Common myeloid progenitor, CD34-positive (primary cell): ENCODE measurements around the gene KITLG.

ENCODE experiments used
- CTCF ChIA-PET: fragments of 350-600 bp; sonication (Branson Sonifier 250); formaldehyde crosslinking; loops from one replicate; lab custom pipeline; 2021; ENCODE audit warnings: antibody characterized with exemption; lab: Charles Lee
- POLR2A ChIA-PET: fragments of 350-600 bp; sonication (Branson Sonifier 250); formaldehyde crosslinking; loops from one replicate; lab custom pipeline; 2021; ENCODE audit warnings: antibody characterized with exemption; lab: Charles Lee
- DNase-seq, 3 donors: peaks; one replicate each; pipeline versions ENCODE4 v3.0.0 to v3.0.0-alpha.2; 2013
- H3K27ac ChIP-seq, 2 experiments: 1 replicate in 1 of 2; 2 replicates in 1 of 2; pipeline ENCODE4 v1.7.0; 2013; ENCODE audit warnings: inconsistent platforms in 2 of 2, low read length in 2 of 2, mild to moderate bottlenecking in 2 of 2, low read depth in 1 of 2, moderate library complexity in 1 of 2; ENCODE audit not compliant: severe bottlenecking in 2 of 2, insufficient read depth in 1 of 2, poor library complexity in 1 of 2
- H3K27me3 ChIP-seq, 5 experiments: replicated peaks in 2 of 5; 1 replicate in 3 of 5; 2 replicates in 2 of 5; pipeline versions ENCODE4 v1.6.1 to v1.7.0; 2013; ENCODE audit warnings: low read length in 4 of 5, mild to moderate bottlenecking in 2 of 5, moderate library complexity in 2 of 5, inconsistent platforms in 1 of 5; ENCODE audit not compliant: insufficient read depth in 5 of 5, control insufficient read depth in 4 of 5
- H3K36me3 ChIP-seq, 4 experiments: 1 replicate in 2 of 4; 2 replicates in 2 of 4; pipeline versions ENCODE4 v1.6.1 to v1.7.0; 2013; ENCODE audit warnings: low read length in 3 of 4, control low read depth in 1 of 4, mild to moderate bottlenecking in 1 of 4; ENCODE audit not compliant: control insufficient read depth in 4 of 4, insufficient read depth in 4 of 4
- H3K4me1 ChIP-seq, 4 experiments: 1 replicate in 3 of 4; 2 replicates in 1 of 4; pipeline versions ENCODE4 v1.6.1 to v1.7.1; 2013; ENCODE audit warnings: low read length in 3 of 4, mild to moderate bottlenecking in 3 of 4, control low read depth in 1 of 4, inconsistent platforms in 1 of 4, moderate library complexity in 1 of 4; ENCODE audit not compliant: control insufficient read depth in 4 of 4, insufficient read depth in 4 of 4; ENCODE audit errors: control extremely low read depth in 1 of 4
- H3K4me3 ChIP-seq, 7 experiments: 1 replicate in 4 of 7; 2 replicates in 3 of 7; pipeline versions ENCODE4 v1.5.1 to v1.7.0; 2013; ENCODE audit warnings: mild to moderate bottlenecking in 7 of 7, low read length in 6 of 7, moderate library complexity in 6 of 7, inconsistent platforms in 2 of 7, low read depth in 2 of 7, control low read depth in 1 of 7; ENCODE audit not compliant: insufficient read depth in 4 of 7, control insufficient read depth in 1 of 7; ENCODE audit errors: extremely low read depth in 1 of 7
- H3K9me3 ChIP-seq, 5 experiments: 1 replicate in 4 of 5; 2 replicates in 1 of 5; pipeline versions ENCODE4 v1.6.1 to v1.7.1; 2013; ENCODE audit warnings: low read length in 4 of 5, mild to moderate bottlenecking in 2 of 5, inconsistent platforms in 1 of 5, low read depth in 1 of 5, moderate library complexity in 1 of 5; ENCODE audit not compliant: control insufficient read depth in 4 of 5, insufficient read depth in 2 of 5; ENCODE audit errors: control extremely low read depth in 1 of 5
- WGBS: methylation state at CpG from one replicate; pipeline ENCODE4 v1.1.5; 2013; ENCODE audit not compliant: insufficient coverage; 5-methylcytosine and 5-hydroxymethylcytosine counted together

Gene KITLG

GRCh38 chr12:88529531-88530488, 50.5 kb downstream of the KITLG start:
- WGBS, result 97% methylated on average over 3 of the region's 9 CpGs
- ChIA-PET POLR2A (no interaction called here), CTCF (no interaction called here)
- Histone ChIP-seq H3K27me3 (no peaks in the 10 kb centered on the region), H3K36me3 (no peaks in the 10 kb centered on the region), H3K4me3 (no peak overlapping the region), H3K9me3 (peaks cover 0 to 3% (median 0%) of the 10 kb centered on the region in 5 experiments), H3K4me1 (no peaks in the 10 kb centered on the region), H3K27ac (no peak overlapping the region)
- DNase-seq, result no peak

GRCh38 chr12:88522961-88523360, 57.3 kb downstream of the KITLG start:
- Histone ChIP-seq H3K9me3 (peaks cover 0 to 3% (median 0%) of the 10 kb centered on the region in 5 experiments), H3K36me3 (no peaks in the 10 kb centered on the region), H3K4me1 (no peaks in the 10 kb centered on the region), H3K4me3 (no peak overlapping the region), H3K27me3 (no peaks in the 10 kb centered on the region), H3K27ac (no peak overlapping the region)
- ChIA-PET POLR2A (no interaction called here), CTCF (no interaction called here)
- 98% methylated on average over 7 of the region's 7 CpGs for WGBS
- DNase-seq, result no peak

- no peak overlapping the region for H3K27ac ChIP-seq
- no peaks in the 10 kb centered on the region for H3K9me3 ChIP-seq
- POLR2A ChIA-PET, result no interaction called here
- CTCF ChIA-PET, result no interaction called here
- no peaks in the 10 kb centered on the region for H3K27me3 ChIP-seq
- H3K36me3 ChIP-seq, result no peaks in the 10 kb centered on the region
- WGBS, result 88% methylated on average over 1 of the region's 2 CpGs
- H3K4me3 ChIP-seq, result no peak overlapping the region
- H3K4me1 ChIP-seq, result no peaks in the 10 kb centered on the region
- DNase-seq, result no peak
Observed at GRCh38 chr12:88520436-88520820, 59.8 kb downstream of the KITLG start.

- CTCF ChIA-PET, result no interaction called here
- DNase-seq, result no peak
- H3K27me3 ChIP-seq, result no peaks in the 10 kb centered on the region
- H3K36me3 ChIP-seq, result no peaks in the 10 kb centered on the region
- no peak overlapping the region for H3K4me3 ChIP-seq
- POLR2A ChIA-PET, result no interaction called here
- whole genome bisulfite sequencing, result 0% methylated on average over 1 of the region's 3 CpGs
- H3K27ac ChIP-seq, result no peak overlapping the region
- H3K9me3 ChIP-seq, result no peaks in the 10 kb centered on the region
- no peaks in the 10 kb centered on the region for H3K4me1 ChIP-seq
Observed at GRCh38 chr12:88519802-88520435, 60.4 kb downstream of the KITLG start.

- no peak for DNase-seq
- Histone ChIP-seq H3K4me3 (no peak overlapping the region), H3K27me3 (no peaks in the 10 kb centered on the region), H3K9me3 (no peaks in the 10 kb centered on the region), H3K27ac (no peak overlapping the region), H3K36me3 (no peaks in the 10 kb centered on the region), H3K4me1 (no peaks in the 10 kb centered on the region)
- ChIA-PET POLR2A (no interaction called here), CTCF (no interaction called here)
- 100% methylated on average over 3 of the region's 5 CpGs for WGBS
Observed at GRCh38 chr12:88518863-88519403, 61.3 kb downstream of the KITLG start.

GRCh38 chr12:88516811-88517210, 63.5 kb downstream of the KITLG start:
- no peak overlapping the region for H3K27ac ChIP-seq
- H3K4me1 ChIP-seq, result no peaks in the 10 kb centered on the region
- no peaks in the 10 kb centered on the region for H3K9me3 ChIP-seq
- H3K4me3 ChIP-seq, result no peak overlapping the region
- ChIA-PET CTCF (no interaction called here), POLR2A (no interaction called here)
- no peaks in the 10 kb centered on the region for H3K27me3 ChIP-seq
- no peaks in the 10 kb centered on the region for H3K36me3 ChIP-seq
- DNase-seq, result no peak

- no peak for DNase-seq
- Histone ChIP-seq H3K27me3 (no peaks in the 10 kb centered on the region), H3K4me3 (no peak overlapping the region), H3K36me3 (no peaks in the 10 kb centered on the region), H3K4me1 (no peaks in the 10 kb centered on the region), H3K9me3 (no peaks in the 10 kb centered on the region), H3K27ac (no peak overlapping the region)
- CTCF ChIA-PET, result no interaction called here
- WGBS, result 100% methylated on average over 2 of the region's 3 CpGs
- POLR2A ChIA-PET, result no interaction called here
Observed at GRCh38 chr12:88510843-88511242, 69.4 kb downstream of the KITLG start.
